Large intestine (tissue), 3 donors: Measurements from ENCODE around the gene ATF5. TPM values are rescaled to one million over a fixed set of nuclear protein-coding genes. Genes with fewer than 3 reads are reported as not detected.
A peak's percentile ranks its signal among the peaks of the same experiment; 100 is the strongest.

ENCODE experiments used
- DNase-seq, 2 donors: peaks; one replicate each; pipeline versions ENCODE4 v3.0.0 to v3.0.0-alpha.2; 2013
- H3K27ac ChIP-seq: one replicate; pipeline ENCODE4 v1.5.1; 2013; ENCODE audit warnings: low read length
- H3K27me3 ChIP-seq: 2 replicates; pipeline ENCODE4 v1.6.1; 2013; ENCODE audit warnings: low read length; ENCODE audit not compliant: control insufficient read depth, insufficient read depth
- H3K36me3 ChIP-seq: 2 replicates; pipeline ENCODE4 v1.6.1; 2013; ENCODE audit warnings: low read length; ENCODE audit not compliant: control insufficient read depth, insufficient read depth
- H3K4me1 ChIP-seq: one replicate; pipeline ENCODE4 v1.6.1; 2013; ENCODE audit warnings: low read length; ENCODE audit not compliant: control insufficient read depth, insufficient read depth
- H3K4me3 ChIP-seq: one replicate; pipeline ENCODE4 v1.5.1; 2013; ENCODE audit warnings: low read length
- H3K9me3 ChIP-seq: one replicate; pipeline ENCODE4 v1.6.1; 2013; ENCODE audit warnings: mild to moderate bottlenecking, low read depth, low read length, moderate library complexity; ENCODE audit not compliant: control insufficient read depth
- WGBS: methylation state at CpG from one replicate; pipeline ENCODE4 v1.1.5; 2013; ENCODE audit warnings: low lambda C conversion rate; ENCODE audit not compliant: insufficient coverage; 5-methylcytosine and 5-hydroxymethylcytosine counted together
- polyA plus RNA-seq: library from polyadenylated mRNA; unstranded; fragments of 120-200 nt; gene quantifications from one replicate; pipeline ENCODE4 v1.2.1, GENCODE V29; 2013

Gene ATF5
- polyA plus RNA-seq, 1 donor = 44.7 TPM

DNA sequence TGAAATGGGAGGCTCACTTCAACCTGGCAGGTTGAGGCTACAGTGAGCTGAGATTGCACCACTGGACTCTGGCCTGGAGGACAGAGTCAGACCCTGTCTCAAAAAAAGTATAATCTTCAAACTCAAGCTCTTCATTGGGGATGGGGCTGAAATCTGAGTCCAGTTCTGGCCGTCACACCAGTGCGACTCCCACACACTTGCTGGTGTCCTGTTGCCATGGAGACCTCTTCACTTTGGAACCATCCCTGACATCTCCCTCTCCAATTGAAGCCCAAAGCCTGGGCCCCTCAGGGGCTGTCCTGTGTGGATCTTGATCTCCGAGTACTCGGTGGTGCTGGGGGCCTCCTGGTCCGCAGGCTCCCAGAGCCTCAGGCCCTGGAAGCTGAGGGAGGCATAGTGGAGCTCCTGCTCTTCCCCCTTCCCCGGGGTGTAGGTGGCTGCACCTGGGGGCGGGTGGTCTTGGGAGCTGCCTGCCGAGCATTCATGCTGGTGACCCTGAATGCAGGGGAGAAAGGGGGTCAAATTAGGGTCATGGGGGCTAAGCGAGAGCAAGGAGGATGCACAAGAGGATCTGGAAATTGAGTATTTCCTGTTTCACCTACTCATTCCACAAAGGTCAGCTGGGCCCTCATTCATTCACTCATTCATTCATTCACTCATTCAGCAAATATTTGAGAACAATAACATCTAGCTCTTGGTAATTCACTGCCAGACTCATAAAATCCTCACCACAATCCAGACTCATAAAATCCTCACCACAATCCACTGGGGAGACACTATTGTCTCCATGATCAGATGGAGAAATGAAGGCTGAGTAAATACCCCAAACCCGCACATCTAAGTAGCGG, 21.0 kb downstream of the ATF5 start:
- DNase-seq = no peak
- H3K27ac ChIP-seq = no peak overlapping the region

DNA sequence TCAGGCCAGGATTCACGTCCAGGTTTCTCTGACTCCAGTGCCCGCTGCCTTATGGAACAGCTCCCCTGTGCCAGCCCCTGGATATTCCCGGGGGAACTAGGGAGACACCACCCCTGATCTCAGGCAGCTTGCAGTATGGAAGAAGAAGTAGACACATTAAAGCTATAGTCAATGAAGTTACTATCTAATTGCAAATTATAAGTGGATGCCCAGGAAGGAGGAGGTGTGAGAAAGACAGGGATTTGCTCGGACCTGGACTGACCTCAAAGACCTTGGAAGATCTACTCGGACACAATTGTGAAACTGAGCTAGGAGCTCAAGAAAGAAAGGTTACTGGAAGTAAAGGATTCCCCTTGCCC, 21.6 kb downstream of the ATF5 start:
- Histone ChIP-seq H3K9me3 (no peaks in the 10 kb centered on the region), H3K4me3 (no peak overlapping the region), H3K27me3 (no peaks in the 10 kb centered on the region), H3K27ac (no peak overlapping the region), H3K4me1 (peaks cover 45% of the 10 kb centered on the region), H3K36me3 (peaks cover 10% of the 10 kb centered on the region)
- DNase-seq = no peak
- WGBS = 100% methylated on average over 1 of the region's 5 CpGs

More for the DNA sequence above, 21.0 kb downstream of the ATF5 start:
- H3K4me1 ChIP-seq = peaks cover 44% of the 10 kb centered on the region
- WGBS = no CpG with 5 or more reads among the region's 11 CpGs
- no peaks in the 10 kb centered on the region for H3K9me3 ChIP-seq
- H3K36me3 ChIP-seq = peaks cover 10% of the 10 kb centered on the region
- no peaks in the 10 kb centered on the region for H3K27me3 ChIP-seq
- no peak overlapping the region for H3K4me3 ChIP-seq

DNA sequence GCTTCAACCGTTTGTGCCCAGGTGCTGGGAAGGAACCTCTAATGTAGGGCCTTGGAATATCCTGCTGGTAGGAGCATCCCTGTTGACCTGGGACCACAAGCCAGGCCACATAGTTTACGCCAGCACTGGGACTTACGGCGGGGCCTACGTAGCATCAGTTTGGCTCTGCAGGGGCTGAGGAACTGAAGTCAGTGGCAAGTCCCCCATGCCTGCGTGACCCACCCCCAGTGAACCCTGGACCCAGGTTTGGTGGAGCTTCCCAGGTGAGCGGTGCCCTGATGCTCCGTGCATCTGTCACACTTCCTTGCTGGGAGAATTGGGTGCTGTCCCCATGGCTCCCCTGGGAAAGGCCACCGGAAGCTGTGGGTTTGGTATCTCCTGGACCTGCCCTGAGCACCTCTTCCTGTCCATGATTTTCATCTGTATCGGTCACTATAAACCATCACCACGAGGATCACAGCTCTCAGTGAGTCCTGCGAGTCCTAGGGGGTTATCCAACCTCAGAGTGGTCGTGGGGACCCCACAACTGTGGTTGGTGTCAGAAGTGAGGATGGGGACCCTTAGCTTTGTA, 22.0 kb downstream of the ATF5 start:
- DNase-seq = no peak
- Histone ChIP-seq H3K36me3 (peaks cover 10% of the 10 kb centered on the region), H3K9me3 (no peaks in the 10 kb centered on the region), H3K4me1 (peaks cover 47% of the 10 kb centered on the region), H3K4me3 (no peak overlapping the region), H3K27me3 (no peaks in the 10 kb centered on the region), H3K27ac (no peak overlapping the region)
- WGBS = no CpG with 5 or more reads among the region's 13 CpGs

DNA sequence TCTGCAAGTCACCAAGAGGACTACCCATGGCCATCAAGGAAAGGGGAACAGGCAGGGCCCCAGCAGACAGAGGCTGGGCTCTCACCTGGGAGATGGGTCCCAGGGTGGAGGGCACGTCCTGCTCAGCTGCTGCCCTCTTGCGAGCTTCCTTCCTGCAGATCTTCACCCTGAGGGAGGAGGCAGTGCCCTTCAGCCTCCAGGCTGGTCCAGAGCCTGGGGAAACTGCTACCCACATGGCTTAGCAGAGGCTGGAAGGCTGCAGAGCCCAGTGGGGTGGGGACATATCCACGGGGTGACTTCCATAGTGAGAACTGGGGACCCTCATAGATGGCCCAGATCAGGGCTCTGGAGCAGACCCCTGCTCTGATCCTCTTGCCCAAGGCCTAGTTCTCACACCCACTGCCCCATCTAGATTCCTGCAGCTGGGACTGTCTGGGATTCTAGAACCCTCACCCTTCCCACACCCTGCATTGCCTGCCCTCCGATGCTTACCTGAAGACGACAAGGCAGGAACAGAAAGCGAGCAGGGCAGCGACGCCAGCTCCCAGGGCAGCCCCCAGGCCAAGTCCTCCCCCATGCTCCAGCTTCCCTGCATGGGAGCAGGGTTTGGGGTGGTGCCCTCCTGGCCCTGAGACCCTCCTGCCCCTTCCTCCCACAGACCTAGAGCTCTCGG, 22.9 kb downstream of the ATF5 start:
- H3K9me3 ChIP-seq = no peaks in the 10 kb centered on the region
- DNase-seq = no peak
- WGBS = no CpG with 5 or more reads among the region's 9 CpGs
- no peak overlapping the region for H3K4me3 ChIP-seq
- peak overlapping the region; percentile 20 for H3K27ac ChIP-seq
- H3K27me3 ChIP-seq = no peaks in the 10 kb centered on the region
- H3K36me3 ChIP-seq = peaks cover 10% of the 10 kb centered on the region
- H3K4me1 ChIP-seq = peaks cover 54% of the 10 kb centered on the region

DNA sequence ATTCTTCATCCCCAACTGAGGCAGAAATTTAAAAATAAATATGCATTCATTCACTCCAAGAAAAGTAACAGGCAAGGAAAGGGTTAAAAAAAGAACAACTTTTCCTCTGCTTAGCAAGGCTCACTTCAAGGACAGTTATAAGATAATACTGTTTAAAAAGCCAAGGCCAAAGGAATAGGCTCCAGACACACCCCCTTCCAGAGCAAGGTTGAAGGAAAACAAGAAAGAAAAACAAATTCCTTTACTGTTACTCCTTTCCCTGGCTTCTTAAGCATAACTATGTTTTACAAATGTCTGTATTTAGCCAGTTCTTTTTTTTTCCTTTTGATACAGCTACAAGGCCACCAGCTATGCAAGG, 23.5 kb downstream of the ATF5 start:
- no peak for DNase-seq
- Histone ChIP-seq H3K36me3 (peaks cover 10% of the 10 kb centered on the region), H3K4me3 (no peak overlapping the region), H3K27me3 (no peaks in the 10 kb centered on the region), H3K27ac (peak overlapping the region; percentile 20), H3K4me1 (peaks cover 55% of the 10 kb centered on the region), H3K9me3 (no peaks in the 10 kb centered on the region)

DNA sequence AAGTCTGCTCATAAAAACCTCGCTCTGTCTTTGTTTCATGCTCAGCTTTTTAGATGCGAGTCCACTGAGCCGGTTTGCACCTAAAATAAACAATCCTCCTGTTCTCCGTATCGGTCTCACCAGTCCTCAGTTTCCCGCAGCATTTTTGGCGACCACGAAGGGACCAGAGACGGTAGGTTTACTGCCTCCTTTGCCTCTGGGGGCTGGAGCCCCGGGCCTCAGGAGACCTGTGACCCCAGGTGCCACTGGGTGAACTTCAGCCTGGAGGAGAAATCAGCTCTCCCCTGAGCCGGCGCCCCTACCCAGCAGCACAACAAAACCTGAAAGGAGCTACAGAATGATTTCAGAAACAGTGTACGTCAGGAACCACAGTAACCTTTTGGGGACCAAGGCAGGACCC, 23.9 kb downstream of the ATF5 start:
- Histone ChIP-seq H3K36me3 (peaks cover 10% of the 10 kb centered on the region), H3K27me3 (no peaks in the 10 kb centered on the region), H3K27ac (peak overlapping the region; percentile 84), H3K9me3 (no peaks in the 10 kb centered on the region), H3K4me1 (peaks cover 55% of the 10 kb centered on the region), H3K4me3 (no peak overlapping the region)
- WGBS = no CpG with 5 or more reads among the region's 13 CpGs
- no peak for DNase-seq

DNA sequence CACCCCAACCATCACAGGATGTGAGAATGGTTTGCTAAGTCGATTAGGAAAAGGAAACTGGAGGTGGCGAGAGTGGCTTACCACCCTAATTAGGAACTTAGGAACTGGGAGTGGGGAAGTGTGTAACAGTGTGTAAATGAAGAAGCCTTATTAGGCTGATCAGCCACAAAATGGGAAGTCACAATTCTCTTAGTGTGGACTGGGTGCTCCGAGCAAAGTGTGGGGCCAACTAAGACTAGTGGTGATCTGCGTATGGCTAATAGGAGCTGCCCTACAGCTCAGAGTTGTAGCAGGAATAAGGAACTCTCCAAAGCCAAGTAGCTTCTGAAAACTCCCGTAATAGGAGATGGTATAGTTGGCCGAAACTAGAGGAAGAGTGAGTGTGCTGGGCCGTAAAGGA, 24.4 kb downstream of the ATF5 start:
- H3K27me3 ChIP-seq = no peaks in the 10 kb centered on the region
- peaks cover 55% of the 10 kb centered on the region for H3K4me1 ChIP-seq
- 62% methylated on average over 2 of the region's 7 CpGs for WGBS
- H3K36me3 ChIP-seq = peaks cover 10% of the 10 kb centered on the region
- H3K4me3 ChIP-seq = no peak overlapping the region
- H3K27ac ChIP-seq = peak overlapping the region; percentile 84
- DNase-seq = no peak
- no peaks in the 10 kb centered on the region for H3K9me3 ChIP-seq

DNA sequence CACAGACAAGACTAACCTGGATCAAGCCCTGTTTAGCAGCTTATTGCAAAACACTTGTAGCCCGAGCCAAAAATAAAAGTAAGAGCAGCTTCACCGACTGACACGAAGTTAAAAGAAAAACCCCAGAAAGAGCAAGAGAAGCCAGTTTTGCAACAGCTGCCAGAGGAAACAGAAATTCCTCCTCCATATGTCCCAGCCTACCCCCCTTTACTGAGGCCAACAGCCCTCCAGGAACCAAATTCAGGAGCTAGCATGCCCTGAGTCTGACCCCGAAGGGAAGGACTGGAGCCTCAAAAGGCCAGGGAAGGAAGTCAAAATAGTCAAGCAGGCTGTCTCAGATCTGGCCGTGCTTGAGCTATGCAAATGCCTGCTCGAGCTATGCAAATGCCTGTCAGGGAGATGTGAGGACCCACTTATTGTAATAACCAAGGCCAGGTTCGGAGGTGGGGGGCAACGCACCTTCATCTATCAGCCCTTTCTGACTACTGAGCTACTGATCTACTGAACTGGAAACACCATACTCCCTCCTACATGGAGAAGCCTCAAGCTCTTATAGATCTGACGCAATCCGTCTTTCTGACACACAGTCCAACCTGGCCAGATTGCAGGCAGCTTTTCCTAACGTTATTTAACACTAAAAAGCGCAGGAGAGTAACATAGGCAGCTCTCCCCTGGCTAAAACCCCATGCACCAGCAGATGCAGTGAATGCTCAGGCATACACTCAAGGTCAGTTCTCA, 25.3 kb downstream of the ATF5 start:
- Histone ChIP-seq H3K9me3 (no peaks in the 10 kb centered on the region), H3K36me3 (peaks cover 10% of the 10 kb centered on the region), H3K4me3 (no peak overlapping the region), H3K27ac (peak overlapping the region; percentile 84), H3K27me3 (no peaks in the 10 kb centered on the region), H3K4me1 (peaks cover 55% of the 10 kb centered on the region)
- 0% methylated on average over 3 of the region's 12 CpGs for WGBS
- DNase-seq = peak in 1 of 2 donors; percentile 78

DNA sequence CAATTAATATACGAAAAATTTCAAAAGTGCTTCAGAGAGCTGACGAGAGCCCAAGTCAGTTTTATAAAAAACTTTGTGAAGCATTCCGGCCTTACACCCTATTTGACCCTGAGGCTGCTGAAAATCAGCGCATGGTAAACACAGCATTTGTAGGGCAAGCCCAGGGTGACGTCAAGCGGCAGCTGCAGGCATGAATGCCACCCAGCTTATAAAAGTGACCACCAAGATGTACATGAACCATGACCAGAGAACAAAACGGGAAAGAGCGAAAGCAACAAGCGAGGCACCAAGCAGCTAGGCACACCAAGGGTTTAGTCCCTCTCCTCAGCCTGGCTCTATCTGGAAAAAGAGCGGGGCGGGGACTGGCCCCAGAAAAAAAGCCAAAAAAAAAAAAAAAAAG, 25.9 kb downstream of the ATF5 start:
- no peak for DNase-seq
- 37% methylated on average over 2 of the region's 11 CpGs for WGBS
- Histone ChIP-seq H3K4me3 (peak overlapping the region; percentile 12), H3K36me3 (peaks cover 10% of the 10 kb centered on the region), H3K9me3 (no peaks in the 10 kb centered on the region), H3K27ac (peak overlapping the region; percentile 84), H3K4me1 (peaks cover 55% of the 10 kb centered on the region), H3K27me3 (no peaks in the 10 kb centered on the region)

DNA sequence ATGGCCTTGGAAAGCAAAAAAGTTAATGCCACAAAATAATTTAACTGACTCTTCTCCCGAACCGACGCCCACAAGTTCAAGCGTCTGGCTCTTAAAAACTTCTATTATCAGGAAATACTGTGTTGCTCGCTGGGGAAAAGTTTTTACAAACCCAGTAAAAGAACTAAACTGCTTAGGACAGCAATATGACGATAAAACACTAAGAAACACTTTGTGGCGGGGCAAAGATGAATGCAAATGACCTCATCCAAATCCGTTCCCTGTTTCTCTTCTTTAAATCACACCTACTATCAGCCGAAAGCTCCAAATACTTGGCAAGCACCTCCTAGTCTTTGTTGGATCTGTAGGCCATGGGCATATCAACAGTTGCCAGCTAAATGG, 27.1 kb downstream of the ATF5 start:
- H3K27ac ChIP-seq = peak overlapping the region; percentile 84
- peak in 1 of 2 donors; percentile 69 for DNase-seq
- peak overlapping the region; percentile 53 for H3K4me3 ChIP-seq
- H3K36me3 ChIP-seq = peaks cover 5% of the 10 kb centered on the region
- peaks cover 55% of the 10 kb centered on the region for H3K4me1 ChIP-seq
- no peaks in the 10 kb centered on the region for H3K27me3 ChIP-seq
- no peaks in the 10 kb centered on the region for H3K9me3 ChIP-seq
- WGBS = no CpG with 5 or more reads among the region's 9 CpGs
